ENCODE data around the gene KIAA1328.

The KIAA1328 gene

GRCh38 chr18:37179384-37179783, 350.5 kb downstream of the KIAA1328 start:
- TF ChIP-seq ZFX (IDR thresholded peaks at IDR 0.05): no peak
- no peak for TF ChIP-seq CTCF (conservative IDR thresholded peaks at IDR 0.05)
- no peak overlapping the region for H3K27ac ChIP-seq

GRCh38 chr18:37180086-37180485, 351.2 kb downstream of the KIAA1328 start:
- H3K27ac ChIP-seq: no peak overlapping the region
- TF ChIP-seq CTCF (conservative IDR thresholded peaks at IDR 0.05) (no peak), ZFX (IDR thresholded peaks at IDR 0.05) (no peak)

- no peak for TF ChIP-seq ZFX (IDR thresholded peaks at IDR 0.05)
- no peak for TF ChIP-seq CTCF (conservative IDR thresholded peaks at IDR 0.05)
- H3K27ac ChIP-seq: no peak overlapping the region
Measured at GRCh38 chr18:37182340-37183135, 353.6 kb downstream of the KIAA1328 start.

GRCh38 chr18:37184209-37184868, 355.4 kb downstream of the KIAA1328 start:
- no peak overlapping the region for H3K27ac ChIP-seq
- no peak for TF ChIP-seq ZFX (IDR thresholded peaks at IDR 0.05)
- no peak for TF ChIP-seq CTCF (conservative IDR thresholded peaks at IDR 0.05)

- no peak for TF ChIP-seq CTCF (conservative IDR thresholded peaks at IDR 0.05)
- TF ChIP-seq ZFX (IDR thresholded peaks at IDR 0.05): no peak
- no peak overlapping the region for H3K27ac ChIP-seq
Measured at GRCh38 chr18:37188016-37188791, 359.3 kb downstream of the KIAA1328 start.

GRCh38 chr18:37199741-37200140, 370.8 kb downstream of the KIAA1328 start:
- no peak overlapping the region for H3K27ac ChIP-seq
- TF ChIP-seq ZFX (IDR thresholded peaks at IDR 0.05) (no peak), CTCF (conservative IDR thresholded peaks at IDR 0.05) (no peak)

- TF ChIP-seq CTCF (conservative IDR thresholded peaks at IDR 0.05) (peak; percentile 12), ZFX (IDR thresholded peaks at IDR 0.05) (no peak)
- H3K27ac ChIP-seq: no peak overlapping the region
Measured at GRCh38 chr18:37207343-37207742, 378.4 kb downstream of the KIAA1328 start.

Measured in C4-2B (cell line).